HEK293 (cell line): ENCODE measurements around the gene STARD4.

Experiments
- GLI4 ChIP-seq: fragments of 450-650 bp; formaldehyde crosslinking; IDR thresholded peaks from 2 replicates; pipeline ENCODE4 v1.5.1; 2016; ENCODE audit warnings: missing biosample characterization, missing genetic modification characterization
- GLIS1 ChIP-seq: fragments of 450-650 bp; formaldehyde crosslinking; IDR thresholded peaks from 2 replicates; pipeline ENCODE4 v1.5.1; 2016; ENCODE audit warnings: missing biosample characterization, missing genetic modification characterization
- KLF16 ChIP-seq: fragments of 450-650 bp; formaldehyde crosslinking; IDR thresholded peaks from 2 replicates; pipeline ENCODE4 v1.5.1; 2017; ENCODE audit warnings: missing biosample characterization, missing genetic modification characterization
- SCRT1 ChIP-seq: fragments of 450-650 bp; formaldehyde crosslinking; IDR thresholded peaks from 2 replicates; pipeline ENCODE4 v1.5.1; 2016; ENCODE audit warnings: missing biosample characterization, missing genetic modification characterization, borderline replicate concordance
- SETDB1 ChIP-seq: IDR thresholded peaks from one replicate; pipeline ENCODE4 v1.6.1; 2017; ENCODE audit warnings: mild to moderate bottlenecking, low read length, moderate library complexity, mixed read lengths; ENCODE audit not compliant: insufficient read length
- TCF7L2 ChIP-seq: IDR thresholded peaks from 2 replicates; pipeline ENCODE4 v1.6.1; 2011; ENCODE audit warnings: low read depth, mild to moderate bottlenecking, inconsistent platforms, low read length, moderate library complexity, borderline replicate concordance
- ZBTB1 ChIP-seq: fragments of 450-650 bp; formaldehyde crosslinking; IDR thresholded peaks from 2 replicates; pipeline ENCODE4 v1.5.1; 2016; ENCODE audit warnings: missing biosample characterization, missing genetic modification characterization
- ZBTB17 ChIP-seq: fragments of 450-650 bp; formaldehyde crosslinking; IDR thresholded peaks from 2 replicates; pipeline ENCODE4 v1.5.1; 2016; ENCODE audit warnings: missing biosample characterization, missing genetic modification characterization
- ZBTB48 ChIP-seq: fragments of 450-650 bp; formaldehyde crosslinking; IDR thresholded peaks from 2 replicates; pipeline ENCODE4 v1.5.1; 2016; ENCODE audit warnings: missing biosample characterization, missing genetic modification characterization
- ZBTB7A ChIP-seq: fragments of 450-650 bp; formaldehyde crosslinking; IDR thresholded peaks from 2 replicates; pipeline ENCODE4 v1.5.1; 2016; ENCODE audit warnings: low read depth, missing biosample characterization, missing genetic modification characterization
- ZFP69B ChIP-seq: fragments of 450-650 bp; formaldehyde crosslinking; IDR thresholded peaks from 2 replicates; pipeline ENCODE4 v1.5.1; 2016; ENCODE audit warnings: missing biosample characterization, missing genetic modification characterization
- ZNF2 ChIP-seq: fragments of 450-650 bp; formaldehyde crosslinking; IDR thresholded peaks from 2 replicates; pipeline ENCODE4 v1.5.1; 2016; ENCODE audit warnings: missing biosample characterization, missing genetic modification characterization
- ZNF239 ChIP-seq: fragments of 450-650 bp; formaldehyde crosslinking; IDR thresholded peaks from 2 replicates; pipeline ENCODE4 v1.5.1; 2016; ENCODE audit warnings: missing biosample characterization, missing genetic modification characterization
- ZNF311 ChIP-seq: fragments of 450-650 bp; formaldehyde crosslinking; IDR thresholded peaks from 2 replicates; pipeline ENCODE4 v1.5.1; 2017; ENCODE audit warnings: missing biosample characterization, missing genetic modification characterization, borderline replicate concordance
- ZNF350 ChIP-seq: fragments of 450-650 bp; formaldehyde crosslinking; IDR thresholded peaks from 2 replicates; pipeline ENCODE4 v1.5.0; 2017; ENCODE audit warnings: missing biosample characterization, mild to moderate bottlenecking, missing genetic modification characterization
- ZNF394 ChIP-seq: fragments of 450-650 bp; formaldehyde crosslinking; IDR thresholded peaks from 2 replicates; pipeline ENCODE4 v1.5.1; 2016; ENCODE audit warnings: missing biosample characterization, missing genetic modification characterization, mild to moderate bottlenecking, moderate library complexity, borderline replicate concordance
- ZNF473 ChIP-seq: fragments of 450-650 bp; formaldehyde crosslinking; IDR thresholded peaks from 2 replicates; pipeline ENCODE4 v1.5.1; 2017; ENCODE audit warnings: missing biosample characterization, missing genetic modification characterization
- ZNF529 ChIP-seq: fragments of 450-650 bp; formaldehyde crosslinking; IDR thresholded peaks from 2 replicates; pipeline ENCODE4 v1.5.1; 2017; ENCODE audit warnings: missing genetic modification characterization, missing biosample characterization; ENCODE audit not compliant: insufficient replicate concordance
- ZNF549 ChIP-seq: fragments of 450-650 bp; IDR thresholded peaks from 2 replicates; pipeline ENCODE4 v1.5.1; 2018; ENCODE audit warnings: missing biosample characterization, missing genetic modification characterization, mild to moderate bottlenecking, inconsistent platforms, moderate library complexity
- ZNF596 ChIP-seq: fragments of 450-650 bp; IDR thresholded peaks from 2 replicates; pipeline ENCODE4 v1.5.0; 2018; ENCODE audit warnings: missing biosample characterization, mild to moderate bottlenecking, missing genetic modification characterization, moderate library complexity
- ZNF664 ChIP-seq: fragments of 450-650 bp; formaldehyde crosslinking; IDR thresholded peaks from 2 replicates; pipeline ENCODE4 v1.5.1; 2016; ENCODE audit warnings: missing biosample characterization, missing genetic modification characterization
- ZNF670 ChIP-seq: fragments of 450-650 bp; formaldehyde crosslinking; IDR thresholded peaks from 2 replicates; pipeline ENCODE4 v1.5.1; 2016; ENCODE audit warnings: missing biosample characterization, missing genetic modification characterization, low read depth
- ZNF707 ChIP-seq: fragments of 450-650 bp; formaldehyde crosslinking; IDR thresholded peaks from 2 replicates; pipeline ENCODE4 v1.5.1; 2016; ENCODE audit warnings: missing biosample characterization, missing genetic modification characterization
- ZNF747 ChIP-seq: fragments of 450-650 bp; formaldehyde crosslinking; IDR thresholded peaks from 2 replicates; pipeline ENCODE4 v1.5.1; 2016; ENCODE audit warnings: missing biosample characterization, missing genetic modification characterization
- ZNF792 ChIP-seq: fragments of 450-650 bp; formaldehyde crosslinking; IDR thresholded peaks from 2 replicates; pipeline ENCODE4 v1.5.1; 2016; ENCODE audit warnings: missing biosample characterization, missing genetic modification characterization
- ZNF830 ChIP-seq: fragments of 450-650 bp; IDR thresholded peaks from 2 replicates; pipeline ENCODE4 v1.5.0; 2018; ENCODE audit warnings: missing biosample characterization, missing genetic modification characterization, low read depth, mild to moderate bottlenecking, moderate library complexity
- ZSCAN30 ChIP-seq: fragments of 450-650 bp; IDR thresholded peaks from 2 replicates; pipeline ENCODE4 v1.5.1; 2018; ENCODE audit warnings: missing biosample characterization, mild to moderate bottlenecking, missing genetic modification characterization, moderate library complexity
- ZXDB ChIP-seq: fragments of 450-650 bp; formaldehyde crosslinking; IDR thresholded peaks from 2 replicates; pipeline ENCODE4 v1.5.1; 2016; ENCODE audit warnings: missing biosample characterization, missing genetic modification characterization
- TF ChIP-seq, protein P1 (sequence below): fragments of 450-650 bp; formaldehyde crosslinking; IDR thresholded peaks from 2 replicates; pipeline ENCODE4 v1.5.1; 2016; ENCODE audit warnings: missing biosample characterization, missing genetic modification characterization
- TF ChIP-seq, protein P2 (sequence below): fragments of 450-650 bp; formaldehyde crosslinking; IDR thresholded peaks from 2 replicates; pipeline ENCODE4 v1.5.1; 2017; ENCODE audit warnings: missing biosample characterization, missing genetic modification characterization
- TF ChIP-seq, protein P3 (sequence below): fragments of 450-650 bp; formaldehyde crosslinking; IDR thresholded peaks from 2 replicates; pipeline ENCODE4 v1.5.1; 2017; ENCODE audit warnings: missing biosample characterization, missing genetic modification characterization
- TF ChIP-seq, protein P4 (sequence below): sonication (generic); formaldehyde crosslinking; IDR thresholded peaks from 2 replicates; pipeline ENCODE4 v1.8.1; 2022; ENCODE audit warnings: mild to moderate bottlenecking, moderate library complexity, missing genetic modification reagents
- TF ChIP-seq, protein P5 (sequence below): fragments of 450-650 bp; formaldehyde crosslinking; optimal IDR thresholded peaks from 2 replicates; pipeline ENCODE3; 2016; ENCODE audit warnings: missing biosample characterization, mild to moderate bottlenecking, missing genetic modification characterization
- TF ChIP-seq, protein P6 (sequence below): fragments of 450-650 bp; formaldehyde crosslinking; IDR thresholded peaks from 2 replicates; pipeline ENCODE4 v1.5.1; 2016; ENCODE audit warnings: missing biosample characterization, missing genetic modification characterization, borderline replicate concordance

Gene STARD4

DNA sequence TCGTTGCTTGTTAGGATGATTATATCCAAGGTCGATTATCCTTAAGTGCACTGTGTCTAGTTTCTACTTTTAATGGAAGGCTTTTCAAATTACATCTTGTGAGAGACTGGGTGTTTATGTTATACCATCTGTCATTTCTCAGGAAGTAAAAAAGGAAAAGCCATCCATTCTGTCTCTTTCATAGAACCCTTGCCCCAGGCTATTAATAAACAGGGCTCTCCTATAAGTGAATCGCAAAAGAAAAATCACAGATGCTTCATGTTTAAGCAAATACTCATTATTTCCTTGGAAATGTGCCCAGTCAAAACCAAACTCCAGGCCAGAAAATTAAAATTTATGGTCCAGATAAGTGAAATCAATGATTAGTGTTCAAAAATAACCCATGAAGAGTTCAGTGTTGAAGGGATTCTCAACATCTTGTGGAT lies 58.1 kb downstream of the STARD4 start (continued):
- TF ChIP-seq, protein P1, sequence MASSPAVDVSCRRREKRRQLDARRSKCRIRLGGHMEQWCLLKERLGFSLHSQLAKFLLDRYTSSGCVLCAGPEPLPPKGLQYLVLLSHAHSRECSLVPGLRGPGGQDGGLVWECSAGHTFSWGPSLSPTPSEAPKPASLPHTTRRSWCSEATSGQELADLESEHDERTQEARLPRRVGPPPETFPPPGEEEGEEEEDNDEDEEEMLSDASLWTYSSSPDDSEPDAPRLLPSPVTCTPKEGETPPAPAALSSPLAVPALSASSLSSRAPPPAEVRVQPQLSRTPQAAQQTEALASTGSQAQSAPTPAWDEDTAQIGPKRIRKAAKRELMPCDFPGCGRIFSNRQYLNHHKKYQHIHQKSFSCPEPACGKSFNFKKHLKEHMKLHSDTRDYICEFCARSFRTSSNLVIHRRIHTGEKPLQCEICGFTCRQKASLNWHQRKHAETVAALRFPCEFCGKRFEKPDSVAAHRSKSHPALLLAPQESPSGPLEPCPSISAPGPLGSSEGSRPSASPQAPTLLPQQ, result no peak
- peak; percentile 68 for TF ChIP-seq ZXDB (tag by site-specific recombination)
- TF ChIP-seq ZNF2 (tag by site-specific recombination), result no peak
- no peak for TF ChIP-seq ZFP69B (tag by site-specific recombination)
- TF ChIP-seq, protein P2, sequence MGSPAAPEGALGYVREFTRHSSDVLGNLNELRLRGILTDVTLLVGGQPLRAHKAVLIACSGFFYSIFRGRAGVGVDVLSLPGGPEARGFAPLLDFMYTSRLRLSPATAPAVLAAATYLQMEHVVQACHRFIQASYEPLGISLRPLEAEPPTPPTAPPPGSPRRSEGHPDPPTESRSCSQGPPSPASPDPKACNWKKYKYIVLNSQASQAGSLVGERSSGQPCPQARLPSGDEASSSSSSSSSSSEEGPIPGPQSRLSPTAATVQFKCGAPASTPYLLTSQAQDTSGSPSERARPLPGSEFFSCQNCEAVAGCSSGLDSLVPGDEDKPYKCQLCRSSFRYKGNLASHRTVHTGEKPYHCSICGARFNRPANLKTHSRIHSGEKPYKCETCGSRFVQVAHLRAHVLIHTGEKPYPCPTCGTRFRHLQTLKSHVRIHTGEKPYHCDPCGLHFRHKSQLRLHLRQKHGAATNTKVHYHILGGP, result peak; percentile 64
- no peak for TF ChIP-seq ZNF350 (tag by site-specific recombination)
- no peak for TF ChIP-seq ZNF670
- no peak for TF ChIP-seq SETDB1
- no peak for TF ChIP-seq ZNF707 (tag by site-specific recombination)
- TF ChIP-seq ZBTB7A (tag by site-specific recombination), result no peak
- TF ChIP-seq ZNF239 (tag by site-specific recombination), result no peak
- no peak for TF ChIP-seq KLF16 (tag by site-specific recombination)
- peak; percentile 75 for TF ChIP-seq ZBTB17 (tag by site-specific recombination)
- TF ChIP-seq ZNF830 (tag by site-specific recombination), result no peak
- TF ChIP-seq TCF7L2, result 0 out of 2 replicates have a peak, but pooled peaks have one; percentile 62
- TF ChIP-seq, protein P3, sequence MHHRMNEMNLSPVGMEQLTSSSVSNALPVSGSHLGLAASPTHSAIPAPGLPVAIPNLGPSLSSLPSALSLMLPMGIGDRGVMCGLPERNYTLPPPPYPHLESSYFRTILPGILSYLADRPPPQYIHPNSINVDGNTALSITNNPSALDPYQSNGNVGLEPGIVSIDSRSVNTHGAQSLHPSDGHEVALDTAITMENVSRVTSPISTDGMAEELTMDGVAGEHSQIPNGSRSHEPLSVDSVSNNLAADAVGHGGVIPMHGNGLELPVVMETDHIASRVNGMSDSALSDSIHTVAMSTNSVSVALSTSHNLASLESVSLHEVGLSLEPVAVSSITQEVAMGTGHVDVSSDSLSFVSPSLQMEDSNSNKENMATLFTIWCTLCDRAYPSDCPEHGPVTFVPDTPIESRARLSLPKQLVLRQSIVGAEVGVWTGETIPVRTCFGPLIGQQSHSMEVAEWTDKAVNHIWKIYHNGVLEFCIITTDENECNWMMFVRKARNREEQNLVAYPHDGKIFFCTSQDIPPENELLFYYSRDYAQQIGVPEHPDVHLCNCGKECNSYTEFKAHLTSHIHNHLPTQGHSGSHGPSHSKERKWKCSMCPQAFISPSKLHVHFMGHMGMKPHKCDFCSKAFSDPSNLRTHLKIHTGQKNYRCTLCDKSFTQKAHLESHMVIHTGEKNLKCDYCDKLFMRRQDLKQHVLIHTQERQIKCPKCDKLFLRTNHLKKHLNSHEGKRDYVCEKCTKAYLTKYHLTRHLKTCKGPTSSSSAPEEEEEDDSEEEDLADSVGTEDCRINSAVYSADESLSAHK (tag by site-specific recombination), result peak; percentile 73
- no peak for TF ChIP-seq ZNF529 (tag by site-specific recombination)
- no peak for TF ChIP-seq ZNF747 (tag by site-specific recombination)
- no peak for TF ChIP-seq ZNF792 (tag by site-specific recombination)
- no peak for TF ChIP-seq ZNF473 (tag by site-specific recombination)
- TF ChIP-seq, protein P4, sequence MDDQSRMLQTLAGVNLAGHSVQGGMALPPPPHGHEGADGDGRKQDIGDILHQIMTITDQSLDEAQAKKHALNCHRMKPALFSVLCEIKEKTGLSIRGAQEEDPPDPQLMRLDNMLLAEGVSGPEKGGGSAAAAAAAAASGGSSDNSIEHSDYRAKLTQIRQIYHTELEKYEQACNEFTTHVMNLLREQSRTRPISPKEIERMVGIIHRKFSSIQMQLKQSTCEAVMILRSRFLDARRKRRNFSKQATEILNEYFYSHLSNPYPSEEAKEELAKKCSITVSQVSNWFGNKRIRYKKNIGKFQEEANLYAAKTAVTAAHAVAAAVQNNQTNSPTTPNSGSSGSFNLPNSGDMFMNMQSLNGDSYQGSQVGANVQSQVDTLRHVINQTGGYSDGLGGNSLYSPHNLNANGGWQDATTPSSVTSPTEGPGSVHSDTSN (CRISPR knock-in tag), result no peak
- peak; percentile 64 for TF ChIP-seq ZSCAN30 (tag by site-specific recombination)
- TF ChIP-seq ZNF549 (tag by site-specific recombination), result 0 out of 2 replicates have a peak, but pooled peaks have one; percentile 24
- no peak for TF ChIP-seq GLIS1 (tag by site-specific recombination)
- TF ChIP-seq ZNF394 (tag by site-specific recombination), result peak; percentile 65; the same call in 1 of the 2 replicates
- no peak for TF ChIP-seq ZBTB1 (tag by site-specific recombination)
- TF ChIP-seq, protein P5, sequence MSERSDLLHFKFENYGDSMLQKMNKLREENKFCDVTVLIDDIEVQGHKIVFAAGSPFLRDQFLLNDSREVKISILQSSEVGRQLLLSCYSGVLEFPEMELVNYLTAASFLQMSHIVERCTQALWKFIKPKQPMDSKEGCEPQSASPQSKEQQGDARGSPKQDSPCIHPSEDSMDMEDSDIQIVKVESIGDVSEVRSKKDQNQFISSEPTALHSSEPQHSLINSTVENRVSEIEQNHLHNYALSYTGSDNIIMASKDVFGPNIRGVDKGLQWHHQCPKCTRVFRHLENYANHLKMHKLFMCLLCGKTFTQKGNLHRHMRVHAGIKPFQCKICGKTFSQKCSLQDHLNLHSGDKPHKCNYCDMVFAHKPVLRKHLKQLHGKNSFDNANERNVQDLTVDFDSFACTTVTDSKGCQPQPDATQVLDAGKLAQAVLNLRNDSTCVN (tag by site-specific recombination), result no peak
- TF ChIP-seq ZBTB48 (tag by site-specific recombination), result no peak
- TF ChIP-seq GLI4 (tag by site-specific recombination), result no peak
- no peak for TF ChIP-seq ZNF311 (tag by site-specific recombination)
- TF ChIP-seq ZNF596 (tag by site-specific recombination), result no peak
- TF ChIP-seq SCRT1 (tag by site-specific recombination), result no peak
- TF ChIP-seq, protein P6, sequence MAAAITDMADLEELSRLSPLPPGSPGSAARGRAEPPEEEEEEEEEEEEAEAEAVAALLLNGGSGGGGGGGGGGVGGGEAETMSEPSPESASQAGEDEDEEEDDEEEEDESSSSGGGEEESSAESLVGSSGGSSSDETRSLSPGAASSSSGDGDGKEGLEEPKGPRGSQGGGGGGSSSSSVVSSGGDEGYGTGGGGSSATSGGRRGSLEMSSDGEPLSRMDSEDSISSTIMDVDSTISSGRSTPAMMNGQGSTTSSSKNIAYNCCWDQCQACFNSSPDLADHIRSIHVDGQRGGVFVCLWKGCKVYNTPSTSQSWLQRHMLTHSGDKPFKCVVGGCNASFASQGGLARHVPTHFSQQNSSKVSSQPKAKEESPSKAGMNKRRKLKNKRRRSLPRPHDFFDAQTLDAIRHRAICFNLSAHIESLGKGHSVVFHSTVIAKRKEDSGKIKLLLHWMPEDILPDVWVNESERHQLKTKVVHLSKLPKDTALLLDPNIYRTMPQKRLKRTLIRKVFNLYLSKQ (tag by site-specific recombination), result no peak
- TF ChIP-seq ZNF664 (tag by site-specific recombination), result no peak
